Lung microvascular endothelial cell (primary cell): ENCODE results near the gene LYRM9. TPM values are rescaled to one million over a fixed set of nuclear protein-coding genes. Genes with fewer than 3 reads are reported as not detected.
"Not testable (repeated sequence)": the region's sequence is repeated elsewhere in the genome, so short reads cannot be mapped to it uniquely, and the experiment has no call there.

ENCODE experiments used
- DNase-seq, 2 donors: peaks; one replicate each; pipeline versions ENCODE4 v3.0.0 to v3.0.0-alpha.2; 2010; ENCODE audit warnings: low read depth in 2 of 2
- total RNA-seq: library from RNA; depleted of rRNA; stranded (reverse); fragments of >200 nt; gene quantifications from 2 replicates; pipeline ENCODE4 v1.2.1, GENCODE V29; 2014

The LYRM9 gene
- total RNA-seq, 1 donor from 2014 or later, result 1.8 TPM

DNA sequence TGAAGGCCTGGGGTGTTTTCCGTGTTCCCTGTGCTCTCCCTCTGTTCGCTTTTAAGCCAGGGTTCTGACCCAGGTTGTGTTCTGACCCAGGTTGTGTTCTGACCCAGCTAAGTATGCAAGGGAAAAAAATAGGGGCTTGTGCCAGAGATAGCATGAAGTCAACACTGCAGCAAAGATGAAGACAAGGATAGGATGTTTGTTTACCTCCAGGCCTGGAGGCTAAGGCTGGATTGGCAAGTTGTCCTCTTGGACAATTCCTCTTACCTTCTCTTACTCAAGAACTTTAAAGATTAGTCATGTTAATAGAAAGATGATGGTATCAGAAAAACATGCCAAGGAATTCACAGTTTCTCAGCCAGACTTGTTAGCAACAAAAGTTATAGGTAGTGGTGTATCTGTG, 19.4 kb downstream of the LYRM9 start:
- no peak for DNase-seq

DNA sequence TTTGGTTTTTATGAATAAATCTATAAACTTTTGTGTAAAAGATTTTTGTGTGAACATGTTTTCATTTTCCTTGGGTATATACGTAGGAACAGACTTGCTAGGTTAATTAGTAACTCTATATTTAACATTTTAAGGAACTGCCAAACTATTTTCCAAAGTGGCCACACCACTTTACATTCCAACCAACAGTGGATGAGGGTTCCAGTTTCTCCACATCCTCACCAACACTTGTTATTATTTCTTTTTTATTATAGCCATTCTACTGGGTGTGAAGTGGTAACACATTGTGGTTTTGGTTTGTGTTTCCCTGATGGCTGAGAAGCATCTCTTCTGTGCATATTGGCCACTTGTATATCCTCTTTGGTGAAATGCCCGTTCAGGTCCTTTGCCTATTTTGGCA, 20.0 kb downstream of the LYRM9 start:
- no peak for DNase-seq

DNA sequence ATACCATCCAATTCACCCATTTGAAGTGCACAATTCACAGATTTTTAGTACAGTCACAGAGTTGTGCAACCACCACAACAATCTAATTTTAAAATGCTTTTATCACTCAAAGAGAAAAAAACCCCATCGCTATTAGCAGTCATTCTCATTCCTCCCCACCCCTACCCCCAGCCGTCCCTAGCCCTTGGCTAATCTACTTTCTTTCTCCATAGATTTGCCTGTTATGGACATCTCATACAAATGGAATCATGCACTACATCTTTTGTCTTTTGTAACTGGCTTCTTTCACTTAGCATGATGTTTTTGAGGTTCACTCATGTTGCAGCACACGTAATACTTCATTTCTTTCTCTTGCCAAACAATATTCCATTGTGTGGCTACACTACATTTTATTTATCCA, 20.4 kb downstream of the LYRM9 start:
- no peak for DNase-seq

GRCh38 chr17:27871407-27871806, 21.8 kb downstream of the LYRM9 start:
- DNase-seq, result no peak

GRCh38 chr17:27870345-27870744, 22.8 kb downstream of the LYRM9 start:
- no peak for DNase-seq

GRCh38 chr17:27868565-27868964, 24.6 kb downstream of the LYRM9 start:
- DNase-seq, result no peak

DNA sequence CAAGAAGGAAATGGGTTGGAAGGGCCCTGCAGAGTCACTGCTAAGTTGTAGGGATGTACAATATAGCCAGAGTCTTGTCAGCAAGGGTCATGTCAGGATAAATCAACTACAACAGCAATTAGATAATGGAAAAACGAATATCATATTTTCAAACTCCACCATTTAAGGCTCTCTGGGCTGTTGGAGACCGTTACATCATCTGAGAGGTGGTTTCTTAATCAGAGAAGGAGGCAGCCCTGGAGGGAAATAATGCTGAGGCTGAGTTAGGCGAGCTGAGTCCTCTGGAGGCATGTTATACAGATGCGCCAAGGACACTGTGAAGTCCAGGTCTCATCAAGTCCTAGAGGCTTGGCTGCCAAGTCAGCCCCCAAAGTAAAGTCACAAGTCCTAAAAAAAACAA, 30.3 kb downstream of the LYRM9 start:
- DNase-seq, result no peak

GRCh38 chr17:27862004-27862403, 31.2 kb downstream of the LYRM9 start:
- DNase-seq, result no peak

DNA sequence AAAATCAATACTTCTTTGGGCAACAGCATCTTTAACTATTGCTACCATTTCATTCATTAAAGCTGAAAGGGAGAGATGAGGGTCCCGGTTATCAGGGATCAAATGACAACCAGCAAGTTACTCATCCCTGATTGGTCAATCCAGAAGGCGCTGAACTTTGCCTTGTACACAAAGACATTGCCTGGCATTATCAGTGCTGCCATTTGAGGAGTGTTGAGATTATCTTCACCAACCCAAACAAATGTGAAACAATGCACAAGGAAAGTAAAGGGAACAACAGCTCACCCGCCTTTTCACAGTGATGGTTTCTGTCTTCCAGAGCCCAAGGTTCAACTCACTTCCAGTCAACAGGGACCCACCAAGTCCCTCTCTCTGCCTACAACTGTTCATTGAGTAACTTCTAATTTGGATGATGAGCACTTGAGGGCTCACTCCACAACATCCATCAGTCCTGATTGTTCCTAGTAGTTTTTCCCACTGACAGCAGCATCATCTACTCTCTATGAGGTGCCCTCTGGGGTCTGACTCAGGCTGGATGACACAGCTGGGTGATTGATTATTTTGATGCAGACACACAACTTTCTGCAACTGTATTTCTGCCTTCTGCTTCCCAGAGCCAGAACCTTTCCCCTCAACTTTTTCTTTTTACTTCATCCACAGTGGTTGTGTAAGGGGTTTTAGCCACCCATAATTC, 32.0 kb downstream of the LYRM9 start:
- no peak for DNase-seq

- no peak for DNase-seq
Observed at GRCh38 chr17:27858621-27859305, 34.4 kb downstream of the LYRM9 start.

DNA sequence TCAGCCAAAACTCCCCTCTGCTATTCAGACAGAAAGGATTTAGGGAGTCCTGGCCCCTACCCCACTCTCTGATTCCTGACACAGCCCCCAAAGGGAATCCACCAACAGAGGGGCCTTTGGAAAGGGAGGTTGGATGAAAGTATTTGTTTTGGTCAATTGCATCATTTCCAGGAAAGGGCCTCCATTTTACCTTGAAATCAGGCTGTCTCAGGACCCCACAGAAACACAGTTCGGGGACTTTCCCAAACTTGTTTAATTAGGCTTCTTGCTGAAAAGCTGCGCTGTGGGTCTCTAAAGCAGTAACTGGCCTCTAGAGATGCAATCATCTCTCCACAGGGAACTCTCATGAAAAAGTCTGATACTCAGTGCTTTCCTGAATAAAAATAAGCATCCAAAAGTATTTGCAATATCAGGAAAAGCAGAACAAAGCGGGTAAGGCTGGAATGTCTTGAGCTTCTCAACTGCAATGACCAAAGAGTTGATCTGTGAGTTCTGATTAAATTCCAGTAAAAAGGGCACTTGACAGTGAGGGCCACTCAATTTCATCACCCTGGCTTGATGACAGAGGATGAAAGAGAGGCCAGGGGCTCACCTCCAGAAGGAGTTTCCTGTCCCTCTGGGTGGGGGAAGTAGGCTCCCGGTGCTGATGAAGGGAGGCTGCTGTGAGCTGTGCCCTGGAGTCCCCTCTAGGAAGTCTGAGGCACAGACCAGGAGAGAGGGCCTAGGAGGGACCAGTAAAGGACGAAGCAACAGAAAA, 36.3 kb downstream of the LYRM9 start:
- no peak for DNase-seq

DNA sequence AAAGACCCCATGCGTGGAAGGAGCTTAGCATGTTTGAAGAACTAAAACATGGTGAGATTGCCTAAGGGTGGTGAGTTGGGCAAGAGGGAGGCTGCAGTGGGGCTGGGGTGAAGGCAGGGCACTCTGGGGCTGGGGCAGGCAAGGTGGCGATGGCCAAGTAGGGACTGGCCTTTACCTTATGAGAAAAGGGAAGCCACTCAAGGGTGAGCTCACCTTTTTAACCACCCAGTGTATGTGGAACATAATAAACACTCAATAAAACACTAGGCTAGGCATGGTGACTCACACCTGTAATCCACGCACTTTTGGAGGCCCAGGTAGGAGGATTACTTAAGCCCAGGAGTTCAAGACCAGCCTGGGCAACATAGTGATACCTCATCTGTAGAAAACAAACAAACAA, 37.7 kb downstream of the LYRM9 start:
- DNase-seq, result no peak

GRCh38 chr17:27854163-27854562, 39.0 kb downstream of the LYRM9 start:
- DNase-seq, result no peak

DNA sequence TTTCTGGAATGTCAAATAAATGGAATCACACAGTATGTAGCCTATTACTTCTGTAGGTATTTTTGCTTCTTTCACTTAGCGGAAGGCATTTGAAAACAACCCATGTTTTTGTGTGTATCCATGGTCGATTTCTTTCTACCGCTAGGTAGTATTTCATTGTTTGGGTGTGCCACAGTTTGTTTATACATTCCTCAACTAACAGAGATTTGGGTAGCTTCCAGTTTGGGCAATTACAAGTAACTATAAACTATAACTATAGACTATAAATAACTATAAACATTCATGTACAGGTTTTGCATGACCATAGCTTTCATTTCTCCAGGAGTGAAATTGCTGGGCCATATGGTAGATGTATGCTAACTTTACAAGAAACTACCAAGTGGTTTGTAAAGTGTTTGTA, 40.1 kb downstream of the LYRM9 start:
- no peak for DNase-seq

- no peak for DNase-seq
Observed at GRCh38 chr17:27849474-27850185, 43.5 kb downstream of the LYRM9 start.

GRCh38 chr17:27848931-27849330, 44.2 kb downstream of the LYRM9 start:
- no peak for DNase-seq

DNA sequence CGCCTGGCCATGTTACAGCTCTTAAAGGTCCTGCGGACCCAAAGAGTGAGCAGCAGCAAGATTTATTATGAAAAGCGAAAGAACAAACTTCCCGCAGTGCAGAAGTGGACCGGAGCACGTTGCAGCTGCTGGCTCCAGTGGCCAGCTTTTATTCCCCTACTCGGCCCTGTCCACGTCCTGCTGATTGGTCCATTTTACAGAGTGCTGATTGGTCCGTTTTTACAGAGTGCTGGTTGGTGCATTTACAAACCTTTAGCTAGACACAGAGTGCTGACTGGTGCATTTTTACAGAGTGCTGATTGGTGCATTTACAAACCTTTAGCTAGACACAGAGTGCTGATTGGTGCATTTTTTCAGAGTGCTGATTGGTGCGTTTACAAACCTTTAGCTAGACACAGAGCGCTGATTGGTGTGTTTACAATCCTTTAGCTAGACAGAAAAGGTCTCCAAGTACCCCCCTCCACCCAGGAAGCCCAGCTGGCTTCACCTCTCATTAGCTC, 46.3 kb downstream of the LYRM9 start:
- not testable (repeated sequence) for DNase-seq

GRCh38 chr17:27846042-27846655, 47.0 kb downstream of the LYRM9 start:
- DNase-seq, result no peak

GRCh38 chr17:27845264-27846041, 47.7 kb downstream of the LYRM9 start:
- DNase-seq, result no peak

GRCh38 chr17:27840688-27841087, 52.5 kb downstream of the LYRM9 start:
- DNase-seq, result no peak

- not testable (repeated sequence) for DNase-seq
Observed at GRCh38 chr17:27840406-27840678, 52.8 kb downstream of the LYRM9 start.
